Stomach smooth muscle (tissue), 2 donors: Measurements from ENCODE around the gene FRMD4A.

Experiments
- H3K27ac ChIP-seq: one replicate; pipeline ENCODE4 v1.7.0; 2013; ENCODE audit warnings: mild to moderate bottlenecking, low read length, inconsistent platforms
- H3K27me3 ChIP-seq, 2 donors: one replicate each; pipeline ENCODE4 v1.7.0; 2013; ENCODE audit warnings: low read length in 2 of 2; ENCODE audit not compliant: insufficient read depth in 2 of 2, control insufficient read depth in 1 of 2
- H3K36me3 ChIP-seq, 2 donors: one replicate each; pipeline ENCODE4 v1.7.0; 2013; ENCODE audit warnings: low read length in 2 of 2; ENCODE audit not compliant: control insufficient read depth in 2 of 2, insufficient read depth in 2 of 2
- H3K4me1 ChIP-seq: one replicate; pipeline ENCODE4 v1.7.0; 2013; ENCODE audit warnings: low read length; ENCODE audit not compliant: control insufficient read depth, insufficient read depth
- H3K4me3 ChIP-seq, 2 donors: one replicate each; pipeline ENCODE4 v1.7.0; 2013; ENCODE audit warnings: low read length in 2 of 2
- H3K9ac ChIP-seq, 2 donors: one replicate each; pipeline ENCODE4 v1.7.0; 2013; ENCODE audit warnings: low read length in 2 of 2, mild to moderate bottlenecking in 1 of 2
- H3K9me3 ChIP-seq, 2 donors: one replicate each; pipeline ENCODE4 v1.7.0; 2013; ENCODE audit warnings: low read length in 2 of 2; ENCODE audit not compliant: control insufficient read depth in 2 of 2
- donor health status: healthy.
- donor health status: Pancreatic carcinoma.

Gene FRMD4A

DNA sequence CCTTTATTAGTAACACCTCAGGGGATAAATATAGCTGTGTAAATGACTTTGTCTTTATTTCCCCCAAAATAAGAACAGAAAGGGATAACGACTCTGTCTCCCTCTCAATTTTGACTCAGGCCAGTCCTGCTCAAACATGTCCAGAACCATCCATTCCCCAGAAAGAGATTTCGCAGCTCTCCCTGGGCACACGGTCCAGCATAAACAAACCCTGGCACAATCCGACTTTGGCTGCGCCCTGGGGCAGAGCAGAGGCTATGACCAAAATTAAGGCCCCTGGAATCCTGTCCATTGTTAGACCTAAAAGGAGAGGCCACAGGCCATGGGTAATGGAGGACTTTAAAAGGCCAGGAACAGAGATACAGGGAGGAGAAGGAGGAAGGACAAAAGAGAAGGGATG lies 644.8 kb downstream of the FRMD4A start:
- H3K36me3 ChIP-seq = peaks cover 6 to 10% of the 10 kb centered on the region in 2 donors
- H3K27me3 ChIP-seq = no peaks in the 10 kb centered on the region
- peak overlapping the region; percentile 91 for H3K27ac ChIP-seq
- no peaks in the 10 kb centered on the region for H3K9me3 ChIP-seq
- H3K9ac ChIP-seq = peak overlapping the region; percentile 43 to 51
- peaks cover 44% of the 10 kb centered on the region for H3K4me1 ChIP-seq
- H3K4me3 ChIP-seq = peak overlapping the region; percentile 13 to 35

DNA sequence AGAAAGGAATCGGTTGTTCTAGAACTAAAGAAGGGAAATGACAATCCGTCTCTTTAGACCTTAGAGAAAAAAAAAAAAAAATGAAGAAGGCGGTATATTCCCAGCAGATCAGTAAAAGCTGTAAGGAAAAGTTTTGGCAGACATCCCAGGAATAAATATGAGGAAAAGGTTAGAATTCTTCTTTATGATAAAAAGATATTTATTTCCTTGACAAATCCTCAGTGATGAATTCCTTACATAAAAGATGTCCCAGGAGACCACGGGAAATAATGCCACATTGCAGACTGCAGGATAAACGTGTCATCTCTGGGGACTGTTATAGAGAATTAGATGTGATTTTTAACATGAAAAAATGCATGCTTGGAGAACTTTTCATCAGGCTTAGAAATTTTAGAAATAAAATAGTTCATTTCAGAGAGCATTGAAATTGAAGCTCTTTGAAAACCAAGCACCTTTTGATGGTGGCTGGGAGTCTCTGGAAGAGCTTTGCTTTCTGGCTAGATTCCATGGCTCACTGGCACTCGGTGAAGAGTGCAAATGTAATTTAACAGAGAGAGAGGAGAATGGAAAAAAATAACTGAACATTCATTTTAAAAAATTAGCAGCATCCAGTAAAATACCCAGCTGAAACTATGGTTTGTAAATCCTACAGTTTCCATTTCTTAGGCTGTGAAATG lies 645.8 kb downstream of the FRMD4A start:
- Histone ChIP-seq H3K4me1 (peaks cover 44% of the 10 kb centered on the region), H3K27me3 (no peaks in the 10 kb centered on the region), H3K4me3 (peak overlapping the region in 1 of 2 donors; percentile 40), H3K36me3 (peaks cover 4 to 6% of the 10 kb centered on the region in 2 donors), H3K27ac (peak overlapping the region; percentile 91), H3K9ac (peak overlapping the region; percentile 35 to 47), H3K9me3 (no peaks in the 10 kb centered on the region)

GRCh38 chr10:13684252-13684791 lies 646.4 kb downstream of the FRMD4A start:
- H3K9ac ChIP-seq = peak overlapping the region; percentile 35 to 47
- no peaks in the 10 kb centered on the region for H3K27me3 ChIP-seq
- H3K4me1 ChIP-seq = peaks cover 44% of the 10 kb centered on the region
- H3K36me3 ChIP-seq = peaks cover 3 to 6% of the 10 kb centered on the region in 2 donors
- H3K27ac ChIP-seq = peak overlapping the region; percentile 88
- peak overlapping the region; percentile 6 to 40 for H3K4me3 ChIP-seq
- H3K9me3 ChIP-seq = no peaks in the 10 kb centered on the region

GRCh38 chr10:13683017-13683416 lies 647.7 kb downstream of the FRMD4A start:
- no peaks in the 10 kb centered on the region for H3K27me3 ChIP-seq
- H3K36me3 ChIP-seq = peaks cover 6 to 11% of the 10 kb centered on the region in 2 donors
- H3K9me3 ChIP-seq = no peaks in the 10 kb centered on the region
- H3K9ac ChIP-seq = no peak overlapping the region
- no peak overlapping the region for H3K4me3 ChIP-seq
- peak overlapping the region; percentile 88 for H3K27ac ChIP-seq
- H3K4me1 ChIP-seq = peaks cover 44% of the 10 kb centered on the region

GRCh38 chr10:13681960-13682359 lies 648.8 kb downstream of the FRMD4A start:
- Histone ChIP-seq H3K36me3 (peaks cover 6 to 11% of the 10 kb centered on the region in 2 donors), H3K9ac (no peak overlapping the region), H3K4me3 (no peak overlapping the region), H3K27ac (no peak overlapping the region), H3K9me3 (no peaks in the 10 kb centered on the region), H3K4me1 (peaks cover 37% of the 10 kb centered on the region), H3K27me3 (no peaks in the 10 kb centered on the region)

- H3K9ac ChIP-seq = no peak overlapping the region
- no peaks in the 10 kb centered on the region for H3K27me3 ChIP-seq
- peaks cover 32% of the 10 kb centered on the region for H3K4me1 ChIP-seq
- no peaks in the 10 kb centered on the region for H3K9me3 ChIP-seq
- peaks cover 6 to 11% of the 10 kb centered on the region in 2 donors for H3K36me3 ChIP-seq
- H3K27ac ChIP-seq = no peak overlapping the region
- H3K4me3 ChIP-seq = no peak overlapping the region
Observed at GRCh38 chr10:13681528-13681927, 649.2 kb downstream of the FRMD4A start.

DNA sequence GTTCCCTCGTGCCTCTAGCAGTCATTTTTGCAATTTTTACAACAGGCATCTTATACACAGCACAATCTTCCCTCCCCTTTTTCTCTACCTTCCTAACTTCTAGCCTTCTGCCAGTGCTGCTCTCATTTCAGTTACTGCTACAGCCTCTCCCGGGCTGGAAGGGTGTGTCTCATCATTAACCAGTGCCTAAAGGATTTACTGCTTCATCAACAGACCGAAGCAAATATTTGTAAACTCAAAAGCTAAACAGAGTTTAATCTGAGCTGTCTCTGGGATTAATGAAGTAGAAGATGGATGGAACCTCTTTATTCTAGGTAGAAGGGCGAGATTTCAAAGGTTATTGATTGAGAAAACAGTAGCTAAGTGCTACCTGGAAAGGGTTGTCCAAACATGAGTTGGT lies 649.6 kb downstream of the FRMD4A start:
- Histone ChIP-seq H3K27ac (no peak overlapping the region), H3K9me3 (no peaks in the 10 kb centered on the region), H3K4me1 (peaks cover 28% of the 10 kb centered on the region), H3K36me3 (peaks cover 6 to 11% of the 10 kb centered on the region in 2 donors), H3K4me3 (no peak overlapping the region), H3K27me3 (no peaks in the 10 kb centered on the region), H3K9ac (no peak overlapping the region)

DNA sequence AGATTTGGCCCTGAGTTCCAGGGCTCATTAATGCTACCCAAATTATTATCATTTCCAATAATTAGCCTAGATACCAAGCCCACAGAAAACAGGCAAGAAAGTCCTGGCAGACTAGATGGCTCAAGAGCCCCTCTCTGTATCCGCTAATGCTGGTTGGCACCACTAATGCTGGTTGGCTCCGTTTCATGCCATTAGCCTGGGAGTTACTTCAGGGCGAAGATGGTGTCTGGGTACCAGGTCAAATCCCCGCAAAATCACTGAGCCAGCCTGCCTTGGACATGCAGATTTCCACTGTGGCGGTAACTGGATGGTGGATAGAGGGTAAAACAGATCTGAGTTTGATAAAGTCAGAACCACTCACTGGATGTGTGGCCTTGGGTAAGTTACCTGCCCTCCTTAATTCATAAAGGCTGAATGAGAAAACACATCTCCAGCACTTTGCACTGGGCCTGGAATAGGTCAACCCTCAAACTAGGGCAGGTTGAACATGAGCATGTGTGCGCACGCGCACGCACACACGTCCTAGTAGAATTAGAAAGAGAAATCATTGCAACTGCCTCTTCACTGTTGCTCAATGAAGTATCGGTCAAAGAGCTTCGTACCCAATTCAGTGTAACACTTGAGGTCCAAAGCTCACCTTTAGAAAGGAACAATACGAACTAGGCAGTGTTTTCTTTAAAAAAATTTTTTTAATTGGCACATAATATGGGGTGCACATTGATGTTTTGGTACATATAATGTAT lies 652.5 kb downstream of the FRMD4A start:
- Histone ChIP-seq H3K4me1 (peaks cover 2% of the 10 kb centered on the region), H3K27ac (no peak overlapping the region)

DNA sequence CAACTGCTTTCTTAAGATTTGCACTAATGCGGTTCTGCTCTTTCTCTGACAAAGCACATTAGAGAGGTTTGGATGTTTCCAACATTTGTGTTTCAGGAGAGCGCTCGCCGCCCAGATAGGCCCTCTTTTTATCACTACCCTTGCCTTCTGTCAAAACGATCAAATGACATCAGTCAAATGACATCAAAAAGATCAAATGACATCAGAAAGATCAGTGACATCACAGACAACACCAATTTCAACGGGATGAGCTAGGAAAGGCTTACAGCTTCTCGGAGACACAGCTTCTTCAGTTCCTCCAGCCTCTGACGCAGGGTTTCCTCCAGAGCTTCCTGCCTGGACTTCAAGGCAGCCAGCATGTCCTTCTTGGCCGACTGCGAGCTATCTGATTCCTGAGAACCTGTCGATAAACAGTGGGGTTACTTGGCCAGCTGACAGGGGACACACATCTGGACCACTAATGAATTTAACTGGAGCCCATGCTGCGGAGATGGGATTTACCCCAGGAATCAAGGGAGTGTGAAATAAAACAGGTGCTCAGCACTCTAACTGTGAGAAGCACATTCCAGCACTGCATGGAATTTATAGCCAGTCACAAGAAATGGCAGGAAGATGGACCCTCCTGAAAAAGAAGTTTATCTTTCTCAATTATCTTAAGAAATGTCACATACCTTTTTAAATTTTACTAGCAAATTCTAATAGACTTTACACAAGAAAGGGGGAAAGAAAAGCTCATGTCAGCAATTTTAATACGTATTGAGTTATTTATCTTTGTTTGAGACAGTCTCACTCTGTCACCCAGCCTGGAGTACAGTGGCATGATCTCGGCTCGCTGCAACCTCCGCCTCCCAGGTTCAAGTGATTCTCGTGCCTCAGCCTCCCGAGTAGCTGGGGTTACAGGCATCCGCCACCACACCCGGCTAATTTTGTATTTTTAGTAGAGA lies 655.8 kb downstream of the FRMD4A start:
- Histone ChIP-seq H3K27ac (no peak overlapping the region), H3K27me3 (no peaks in the 10 kb centered on the region), H3K4me1 (no peaks in the 10 kb centered on the region), H3K4me3 (no peak overlapping the region), H3K36me3 (peaks cover 24 to 27% of the 10 kb centered on the region in 2 donors), H3K9ac (no peak overlapping the region), H3K9me3 (no peaks in the 10 kb centered on the region)

More for the DNA sequence above, 652.5 kb downstream of the FRMD4A start:
- Histone ChIP-seq H3K9ac (no peak overlapping the region), H3K27me3 (no peaks in the 10 kb centered on the region), H3K9me3 (no peaks in the 10 kb centered on the region), H3K36me3 (peaks cover 13 to 14% of the 10 kb centered on the region in 2 donors), H3K4me3 (no peak overlapping the region)

GRCh38 chr10:13673156-13673555 lies 657.6 kb downstream of the FRMD4A start:
- Histone ChIP-seq H3K9me3 (no peaks in the 10 kb centered on the region), H3K4me3 (no peak overlapping the region), H3K36me3 (peaks cover 31 to 37% of the 10 kb centered on the region in 2 donors), H3K27ac (no peak overlapping the region), H3K9ac (no peak overlapping the region), H3K27me3 (no peaks in the 10 kb centered on the region), H3K4me1 (no peaks in the 10 kb centered on the region)
